DOHH2 (cell line): Measurements from ENCODE around the gene UBE2D2.

Experiments
- EZH2phosphoT487 ChIP-seq: fragments of 200-600 bp; sonication (generic); IDR thresholded peaks from 2 replicates; pipeline ENCODE4 v1.6.1; 2017; ENCODE audit warnings: borderline replicate concordance, mild to moderate bottlenecking, antibody characterized with exemption, low read length, moderate library complexity, mixed read lengths
- TF ChIP-seq, protein P1 (sequence below): fragments of 200-600 bp; sonication (generic); IDR thresholded peaks from one replicate; pipeline ENCODE4 v1.5.1; 2014; ENCODE audit warnings: antibody characterized with exemption, mild to moderate bottlenecking, low read depth, low read length; ENCODE audit not compliant: poor library complexity, severe bottlenecking

DNA sequence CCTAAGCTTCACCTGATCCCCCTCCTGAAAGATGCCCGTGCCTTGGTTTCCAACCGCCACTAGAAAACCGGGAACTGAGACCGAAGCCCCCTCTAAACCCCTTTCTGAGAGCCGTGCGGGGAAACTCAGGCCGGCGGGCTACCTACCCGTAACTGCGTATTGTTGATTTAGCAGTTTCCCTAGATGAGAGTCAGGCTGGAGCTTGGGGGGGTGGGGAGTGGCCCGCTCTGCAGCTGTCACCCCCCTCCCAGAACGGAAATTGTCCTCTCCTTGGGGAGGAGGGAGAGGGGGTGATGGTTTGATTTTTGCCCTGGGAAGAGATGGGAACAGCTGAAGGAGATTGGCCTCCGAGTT is 89.5 kb downstream of the UBE2D2 start:
- TF ChIP-seq, protein P1, sequence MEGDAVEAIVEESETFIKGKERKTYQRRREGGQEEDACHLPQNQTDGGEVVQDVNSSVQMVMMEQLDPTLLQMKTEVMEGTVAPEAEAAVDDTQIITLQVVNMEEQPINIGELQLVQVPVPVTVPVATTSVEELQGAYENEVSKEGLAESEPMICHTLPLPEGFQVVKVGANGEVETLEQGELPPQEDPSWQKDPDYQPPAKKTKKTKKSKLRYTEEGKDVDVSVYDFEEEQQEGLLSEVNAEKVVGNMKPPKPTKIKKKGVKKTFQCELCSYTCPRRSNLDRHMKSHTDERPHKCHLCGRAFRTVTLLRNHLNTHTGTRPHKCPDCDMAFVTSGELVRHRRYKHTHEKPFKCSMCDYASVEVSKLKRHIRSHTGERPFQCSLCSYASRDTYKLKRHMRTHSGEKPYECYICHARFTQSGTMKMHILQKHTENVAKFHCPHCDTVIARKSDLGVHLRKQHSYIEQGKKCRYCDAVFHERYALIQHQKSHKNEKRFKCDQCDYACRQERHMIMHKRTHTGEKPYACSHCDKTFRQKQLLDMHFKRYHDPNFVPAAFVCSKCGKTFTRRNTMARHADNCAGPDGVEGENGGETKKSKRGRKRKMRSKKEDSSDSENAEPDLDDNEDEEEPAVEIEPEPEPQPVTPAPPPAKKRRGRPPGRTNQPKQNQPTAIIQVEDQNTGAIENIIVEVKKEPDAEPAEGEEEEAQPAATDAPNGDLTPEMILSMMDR: peak; percentile 1
- TF ChIP-seq EZH2phosphoT487: no peak
